LHCN-M2 (cell line): ENCODE data around the gene ZDHHC14. TPM values are rescaled to one million over a fixed set of nuclear protein-coding genes. Genes with fewer than 3 reads are reported as not detected.
"Not testable (repeated sequence)": the region's sequence is repeated elsewhere in the genome, so short reads cannot be mapped to it uniquely, and the experiment has no call there.

Experiments
- DNase-seq: peaks from one replicate; pipeline ENCODE4 v3.0.0-alpha.2; 2012; ENCODE audit warnings: low read depth
- total RNA-seq: library from RNA; depleted of rRNA; stranded (reverse); fragments of >200 nt; gene quantifications from 2 replicates; pipeline ENCODE4 v1.2.3, GENCODE V29; 2014

ZDHHC14 gene
- total RNA-seq, 1 experiment from 2014 or later, result 2.2 TPM

GRCh38 chr6:157380458-157380778 lies 572 bp upstream of the ZDHHC14 start:
- no peak for DNase-seq

- peak; percentile 31 for DNase-seq
These were observed 936 bp downstream of the ZDHHC14 start for GRCh38 chr6:157381631-157382621.

DNA sequence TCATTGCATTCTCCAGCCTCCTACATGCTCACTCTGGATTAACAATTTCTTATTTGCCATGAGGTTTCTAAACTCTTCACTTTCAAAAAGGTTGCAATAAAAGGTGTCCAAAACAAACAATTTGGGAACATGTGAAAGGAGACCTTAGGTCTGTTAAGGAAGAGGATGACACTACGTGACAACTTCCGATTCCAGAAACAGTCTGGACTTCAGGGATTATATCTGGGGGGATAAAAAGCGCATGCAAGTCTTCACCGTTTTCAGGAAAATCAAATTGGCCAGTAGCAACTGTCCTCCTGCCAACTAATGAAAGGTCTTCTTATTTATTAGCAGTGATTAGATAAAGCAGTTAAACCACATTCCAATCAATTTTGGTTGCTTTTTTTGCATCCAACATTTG lies 1.8 kb downstream of the ZDHHC14 start:
- DNase-seq, result no peak

DNA sequence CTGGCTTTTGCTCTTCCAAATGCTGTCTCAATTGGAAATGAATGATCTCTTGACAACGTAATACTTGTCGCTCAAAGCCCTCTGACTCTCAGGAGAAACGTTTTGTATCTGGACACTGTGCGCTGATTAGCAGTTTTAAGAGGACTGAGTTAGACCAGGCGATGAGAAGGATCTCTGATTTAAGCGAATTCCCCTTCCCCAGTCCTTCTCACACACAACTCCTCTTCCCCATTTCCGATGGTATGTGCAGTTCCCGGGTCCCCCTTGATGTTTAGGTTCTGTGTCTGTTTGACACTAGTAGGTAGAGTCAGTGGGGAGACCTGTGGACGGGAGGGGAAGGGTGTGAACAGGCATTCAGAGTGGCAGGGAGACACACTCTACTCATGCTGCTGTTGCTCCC lies 2.5 kb downstream of the ZDHHC14 start:
- DNase-seq, result no peak

GRCh38 chr6:157384962-157385361 lies 4.0 kb downstream of the ZDHHC14 start:
- DNase-seq, result not testable (repeated sequence)

DNA sequence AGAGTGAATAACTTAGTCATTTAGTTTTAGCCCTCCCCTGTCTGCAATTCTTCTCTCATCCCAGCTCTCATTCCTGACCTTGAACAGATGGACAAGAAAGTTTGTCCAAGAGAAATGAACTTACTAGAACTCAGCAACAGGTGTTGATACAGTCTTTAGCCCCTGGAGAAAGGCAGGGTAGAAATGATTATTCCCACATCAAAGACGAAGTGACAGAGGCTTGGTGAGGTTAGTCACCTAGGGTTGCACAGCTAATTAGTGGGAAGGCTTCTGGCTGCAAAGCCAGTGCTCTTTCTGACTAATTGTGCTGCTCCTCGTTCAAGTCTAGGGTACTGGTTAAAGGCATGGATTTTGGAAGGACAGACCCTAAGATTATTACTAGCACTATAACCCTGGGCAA lies 4.5 kb downstream of the ZDHHC14 start:
- no peak for DNase-seq

DNA sequence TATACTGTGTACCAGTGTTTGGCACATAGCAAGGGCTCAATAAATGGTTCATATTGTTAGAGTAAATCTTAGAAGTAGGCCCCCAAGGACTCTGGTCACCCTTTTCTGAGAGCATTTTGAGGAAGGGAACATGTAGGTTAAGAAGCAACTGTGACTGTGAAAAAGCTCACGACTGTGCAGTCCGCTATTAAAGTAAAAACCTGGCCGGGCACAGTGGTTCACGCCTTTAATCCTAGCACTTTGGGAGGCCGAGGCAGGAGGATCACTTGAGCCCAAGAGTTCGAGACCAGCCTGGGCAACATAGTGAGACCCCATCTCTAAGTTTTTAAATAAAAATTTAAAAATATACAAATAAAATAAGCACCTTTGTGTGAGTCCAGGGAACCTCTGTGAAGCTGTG lies 5.0 kb downstream of the ZDHHC14 start:
- no peak for DNase-seq

DNA sequence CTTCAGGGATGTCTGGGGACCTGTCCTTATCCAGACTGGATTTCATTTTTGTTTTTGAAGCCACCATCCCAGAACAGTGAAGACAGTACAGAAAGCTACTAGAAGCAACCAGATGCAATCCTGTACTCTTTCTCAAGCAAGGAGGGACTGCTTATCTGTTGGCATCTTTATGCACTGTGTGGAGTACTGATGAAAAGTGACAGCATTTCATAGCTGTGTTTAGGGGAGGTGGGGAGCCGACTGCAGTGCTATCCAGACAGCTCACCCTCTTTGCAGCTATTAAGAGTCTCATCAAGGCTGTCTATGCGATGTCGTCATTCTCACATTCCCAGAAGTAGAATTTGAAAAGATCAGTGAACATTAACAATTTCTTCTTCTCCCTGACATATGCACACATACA lies 5.5 kb downstream of the ZDHHC14 start:
- no peak for DNase-seq

GRCh38 chr6:157388924-157389323 lies 7.9 kb downstream of the ZDHHC14 start:
- DNase-seq, result no peak

- no peak for DNase-seq
These were observed 9.5 kb downstream of the ZDHHC14 start for GRCh38 chr6:157390273-157391060.

DNA sequence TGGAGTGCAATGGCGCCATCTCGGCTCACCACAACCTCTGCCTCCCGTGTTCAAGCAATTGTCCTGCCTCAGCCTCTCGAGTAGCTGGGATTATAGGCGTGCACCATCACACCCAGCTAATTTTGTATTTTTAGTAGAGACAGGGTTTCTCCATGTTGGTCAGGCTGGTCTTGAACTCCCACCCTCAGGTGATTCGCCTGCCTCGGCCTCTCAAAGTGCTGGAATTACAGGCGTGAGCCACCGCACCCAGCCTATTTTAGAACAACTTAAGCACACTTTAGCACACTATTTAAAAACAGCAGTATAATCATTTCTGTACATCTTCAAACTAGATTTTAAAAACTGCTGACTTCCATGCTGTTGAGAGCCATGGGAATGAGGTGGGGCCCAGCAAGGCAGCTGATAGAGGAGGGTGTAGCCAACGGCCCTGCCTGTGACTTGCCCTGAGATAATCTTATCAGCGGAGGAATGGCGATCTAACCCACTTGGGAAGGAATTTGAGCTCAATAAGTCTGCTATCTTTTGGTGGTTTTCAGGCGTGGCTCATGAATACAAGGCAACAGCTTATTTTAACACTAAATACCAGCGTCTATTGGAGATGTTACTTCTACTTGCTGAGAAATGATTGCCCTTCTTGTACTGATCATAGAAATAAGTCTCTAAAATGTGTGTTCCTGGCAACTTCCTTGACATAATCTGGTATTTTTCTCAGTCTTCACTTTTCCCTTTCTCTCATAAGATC lies 12.1 kb downstream of the ZDHHC14 start:
- DNase-seq, result no peak

- DNase-seq, result no peak
These were observed 12.8 kb downstream of the ZDHHC14 start for GRCh38 chr6:157393669-157394327.

DNA sequence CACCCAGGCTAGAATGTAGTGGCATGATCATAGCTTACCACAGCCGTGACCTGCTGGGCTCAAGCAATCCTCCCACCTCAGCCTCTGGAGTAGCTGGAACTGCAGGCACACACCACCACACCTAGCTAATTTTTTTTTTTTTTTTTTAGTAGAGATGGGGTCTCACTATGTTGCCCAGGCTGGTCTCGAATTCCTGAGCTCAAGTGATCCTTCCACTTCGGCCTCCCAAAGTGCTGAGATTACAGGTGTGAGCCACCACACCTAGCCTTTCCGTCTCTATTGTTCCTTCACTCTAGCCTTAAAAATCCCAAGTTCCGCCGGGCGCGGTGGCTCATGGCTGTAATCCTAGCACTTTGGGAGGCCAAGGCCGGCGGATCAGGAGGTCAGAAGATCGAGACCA lies 14.2 kb downstream of the ZDHHC14 start:
- not testable (repeated sequence) for DNase-seq

DNA sequence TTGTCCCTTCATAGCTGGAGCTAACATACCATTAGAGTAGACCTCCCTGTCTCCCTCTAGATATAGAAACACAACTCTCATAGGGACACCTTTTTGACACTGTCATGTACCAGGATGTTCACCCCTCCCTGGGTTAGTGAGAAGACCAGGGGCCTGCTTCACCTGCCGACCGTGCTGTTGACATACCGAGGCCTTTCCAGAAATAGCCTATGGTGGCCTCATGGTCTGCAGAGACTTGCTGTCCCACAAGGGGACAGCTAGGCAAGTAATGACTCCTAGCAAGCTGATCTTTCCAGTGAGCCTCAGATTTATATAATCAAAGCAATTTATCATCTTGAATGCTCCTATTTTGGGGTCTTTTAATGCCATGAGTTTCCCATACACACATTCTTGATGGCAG lies 15.0 kb downstream of the ZDHHC14 start:
- DNase-seq, result no peak

GRCh38 chr6:157397660-157398059 lies 16.7 kb downstream of the ZDHHC14 start:
- DNase-seq, result no peak

GRCh38 chr6:157398151-157398550 lies 17.2 kb downstream of the ZDHHC14 start:
- DNase-seq, result no peak

DNA sequence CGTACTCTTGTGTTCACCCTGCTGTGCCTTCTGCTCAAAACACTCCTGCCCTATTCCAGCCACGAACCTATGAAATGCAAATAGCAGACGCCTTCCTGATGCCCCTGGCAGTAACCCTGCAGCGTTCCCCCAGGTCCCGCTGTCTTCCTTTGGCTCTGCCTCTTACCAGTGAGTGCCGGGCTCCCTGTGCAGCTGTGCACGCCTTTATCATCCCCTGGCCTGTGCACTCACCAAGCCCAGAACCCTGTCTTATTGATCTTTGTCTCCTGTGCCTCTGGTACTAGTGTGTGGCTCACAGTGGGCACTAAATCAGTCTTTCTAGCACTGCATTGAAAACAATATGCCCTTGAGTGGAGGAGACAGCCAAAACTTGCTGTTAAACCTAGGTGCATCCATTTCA lies 19.7 kb downstream of the ZDHHC14 start:
- no peak for DNase-seq

GRCh38 chr6:157401734-157402338 lies 20.8 kb downstream of the ZDHHC14 start:
- DNase-seq, result no peak

GRCh38 chr6:157402996-157403685 lies 22.2 kb downstream of the ZDHHC14 start:
- no peak for DNase-seq

- no peak for DNase-seq
These were observed 22.7 kb downstream of the ZDHHC14 start for GRCh38 chr6:157403686-157404051.
